ENCODE data around the gene SETD2. TPM values are rescaled to one million over a fixed set of nuclear protein-coding genes. Genes with fewer than 3 reads are reported as not detected.

The SETD2 gene
- total RNA-seq, 1 experiment from 2014 or later: 38.0 TPM

DNA sequence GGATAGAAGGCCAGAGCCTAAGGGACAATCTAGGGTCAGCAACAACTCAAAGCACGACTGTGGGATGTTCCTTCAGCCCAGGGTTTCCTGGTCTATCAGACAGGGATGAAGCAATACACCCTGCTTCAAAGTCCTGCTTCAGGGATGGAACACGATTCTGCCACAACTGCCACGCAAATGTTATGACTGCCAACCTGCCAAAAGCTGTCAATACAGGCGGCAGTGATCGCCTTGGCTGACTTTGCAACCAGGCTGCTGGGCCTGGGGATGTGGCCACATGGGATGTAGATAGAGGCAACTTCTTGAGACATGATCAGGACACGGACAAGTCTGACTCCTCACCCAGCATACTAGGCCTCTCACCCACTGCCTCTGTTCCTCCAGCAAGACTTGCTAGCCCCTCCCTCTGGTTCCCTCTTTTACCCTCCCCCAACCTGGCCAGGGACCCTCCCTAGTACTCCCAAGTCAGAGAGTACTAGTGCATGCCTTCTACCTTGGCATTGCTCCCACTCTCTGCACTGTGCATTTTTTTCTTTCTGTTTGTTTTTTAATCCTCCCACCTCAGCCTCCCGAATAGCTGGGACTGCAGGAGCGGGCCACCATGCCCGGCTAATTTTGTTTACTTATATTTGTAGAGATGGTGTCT, 195.0 kb downstream of the SETD2 start:
- DNase-seq (ENCODE audit: unreplicated experiment): no peak
- ChIA-PET CTCF (interaction anchor here (1.8 kb wide), 1 partner anchor 33 kb away, joined by 5 read pairs; no protein-coding TSS in a partner anchor), POLR2A (interaction anchor here (1.6 kb wide), 1 partner anchor 11 kb away, joined by 3 read pairs; the partner anchor contains the start of gene NBEAL2)
- intact Hi-C loops (cut with micrococcal nuclease): no loop called here
- Mint-ChIP-seq H3K27me3 (ENCODE audit: insufficient read depth, unreplicated experiment) (no peaks in the 10 kb centered on the region), H3K27ac (ENCODE audit: low read depth, unreplicated experiment) (no peak overlapping the region), H3K4me1 (ENCODE audit: insufficient read depth, unreplicated experiment) (peaks cover 33% of the 10 kb centered on the region), H3K4me3 (ENCODE audit: unreplicated experiment) (no peak overlapping the region), H3K36me3 (ENCODE audit: insufficient read depth, unreplicated experiment) (peaks cover 45% of the 10 kb centered on the region), H3K9me3 (ENCODE audit: unreplicated experiment) (no peaks in the 10 kb centered on the region)
- no TSS peak for BruUV-seq (replicated peaks)
- TF ChIP-seq, protein P1, sequence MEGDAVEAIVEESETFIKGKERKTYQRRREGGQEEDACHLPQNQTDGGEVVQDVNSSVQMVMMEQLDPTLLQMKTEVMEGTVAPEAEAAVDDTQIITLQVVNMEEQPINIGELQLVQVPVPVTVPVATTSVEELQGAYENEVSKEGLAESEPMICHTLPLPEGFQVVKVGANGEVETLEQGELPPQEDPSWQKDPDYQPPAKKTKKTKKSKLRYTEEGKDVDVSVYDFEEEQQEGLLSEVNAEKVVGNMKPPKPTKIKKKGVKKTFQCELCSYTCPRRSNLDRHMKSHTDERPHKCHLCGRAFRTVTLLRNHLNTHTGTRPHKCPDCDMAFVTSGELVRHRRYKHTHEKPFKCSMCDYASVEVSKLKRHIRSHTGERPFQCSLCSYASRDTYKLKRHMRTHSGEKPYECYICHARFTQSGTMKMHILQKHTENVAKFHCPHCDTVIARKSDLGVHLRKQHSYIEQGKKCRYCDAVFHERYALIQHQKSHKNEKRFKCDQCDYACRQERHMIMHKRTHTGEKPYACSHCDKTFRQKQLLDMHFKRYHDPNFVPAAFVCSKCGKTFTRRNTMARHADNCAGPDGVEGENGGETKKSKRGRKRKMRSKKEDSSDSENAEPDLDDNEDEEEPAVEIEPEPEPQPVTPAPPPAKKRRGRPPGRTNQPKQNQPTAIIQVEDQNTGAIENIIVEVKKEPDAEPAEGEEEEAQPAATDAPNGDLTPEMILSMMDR (IDR thresholded peaks at IDR 0.05; ENCODE audit: unreplicated experiment): no peak

DNA sequence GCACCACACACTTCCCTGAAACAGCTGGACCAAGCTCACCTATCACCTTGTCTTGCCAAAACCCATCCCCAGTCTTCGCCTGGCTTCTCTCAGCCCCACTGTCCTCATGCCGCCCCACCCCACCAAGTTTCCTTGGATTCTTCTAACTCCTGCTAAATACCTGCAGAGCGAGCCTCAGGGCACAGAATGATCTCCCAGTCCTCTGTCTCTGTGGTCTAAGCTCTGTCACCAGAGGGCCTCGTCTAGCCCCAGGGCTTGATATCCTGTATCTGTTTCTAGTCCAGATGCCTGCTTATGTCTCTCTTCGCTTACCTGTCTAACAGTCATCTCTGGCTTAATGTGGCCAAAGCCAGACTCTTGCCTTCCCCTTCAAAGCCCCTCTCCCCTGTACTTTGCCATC, 197.1 kb downstream of the SETD2 start:
- intact Hi-C loops (cut with micrococcal nuclease): no loop called here
- Mint-ChIP-seq H3K9me3 (ENCODE audit: unreplicated experiment) (no peaks in the 10 kb centered on the region), H3K36me3 (ENCODE audit: insufficient read depth, unreplicated experiment) (peaks cover 28% of the 10 kb centered on the region), H3K4me1 (ENCODE audit: insufficient read depth, unreplicated experiment) (peaks cover 30% of the 10 kb centered on the region), H3K4me3 (ENCODE audit: unreplicated experiment) (no peak overlapping the region), H3K27ac (ENCODE audit: low read depth, unreplicated experiment) (no peak overlapping the region), H3K27me3 (ENCODE audit: insufficient read depth, unreplicated experiment) (no peaks in the 10 kb centered on the region)
- TF ChIP-seq, protein P1 (IDR thresholded peaks at IDR 0.05; ENCODE audit: unreplicated experiment): no peak
- no peak for DNase-seq (ENCODE audit: unreplicated experiment)
- BruUV-seq (replicated peaks): no TSS peak
- CTCF ChIA-PET: interaction anchor here (0.6 kb wide), 1 partner anchor 415 kb away, joined by 3 read pairs; no protein-coding TSS in a partner anchor
- POLR2A ChIA-PET: interaction anchor here (1.8 kb wide), 1 partner anchor 19 kb away, joined by 5 read pairs; no protein-coding TSS in a partner anchor

Other genes with a start within 250 kb of the SETD2 start
- 43.9 and 45.9 TPM in 2 replicates for gene CCDC12, start 187.4 kb downstream of the SETD2 start, total RNA-seq (2022)
- 14.2 and 20.2 TPM in 2 replicates for gene NBEAL2, start 184.4 kb downstream of the SETD2 start, total RNA-seq (2022)
- 6.7 and 9.5 TPM in 2 replicates for gene KIF9, start 118.7 kb upstream of the SETD2 start, total RNA-seq (2022)
- 36.4 and 36.6 TPM in 2 replicates for gene KLHL18, start 118.8 kb upstream of the SETD2 start, total RNA-seq (2022)
- gene PTPN23, start 216.9 kb upstream of the SETD2 start, total RNA-seq (2022): 44.5 and 46.9 TPM in 2 replicates